Measurements from ENCODE around the gene ZSCAN20.

GRCh38 chr1:33517596-33518250 is 45.3 kb downstream of the ZSCAN20 start:
- TF ChIP-seq POLR2A (IDR thresholded peaks at IDR 0.05) (no peak), CTCF (IDR thresholded peaks at IDR 0.05) (no peak)

Measured in tibial nerve (tissue), 3 donors.